Endometrial microvascular endothelial cells (primary cell): ENCODE data around the gene GOLGA7B. TPM values are rescaled to one million over a fixed set of nuclear protein-coding genes. Genes with fewer than 3 reads are reported as not detected.

Experiments
- in situ Hi-C: cut with HindIII; loops from 2 replicates; pipeline ENCODE4 v1.10.0; 2017; ENCODE audit warnings: low sequenced_read_pairs, low pct_unique_long_range_greater_than_20kb; ENCODE audit errors: inconsistent ontology term
- total RNA-seq: library from RNA; depleted of rRNA; stranded (reverse); fragments of >200 nt; gene quantifications from one replicate; pipeline ENCODE4 v1.2.3, GENCODE V29; 2015; ENCODE audit errors: inconsistent ontology term

The GOLGA7B gene
- total RNA-seq, 1 donor from 2014 or later = not detected

- in situ Hi-C loops = no loop called here
Measured at GRCh38 chr10:97910661-97911060, 61.0 kb downstream of the GOLGA7B start.

- in situ Hi-C loops = no loop called here
Measured at GRCh38 chr10:97911217-97911616, 61.6 kb downstream of the GOLGA7B start.

- in situ Hi-C loops = no loop called here
Measured at GRCh38 chr10:97913193-97913592, 63.5 kb downstream of the GOLGA7B start.

GRCh38 chr10:97913614-97914013, 64.0 kb downstream of the GOLGA7B start:
- in situ Hi-C loops = no loop called here

- in situ Hi-C loops = no loop called here
Measured at GRCh38 chr10:97914171-97914836, 64.7 kb downstream of the GOLGA7B start.

- in situ Hi-C loops = no loop called here
Measured at GRCh38 chr10:97914837-97915211, 65.2 kb downstream of the GOLGA7B start.

- in situ Hi-C loops = no loop called here
Measured at GRCh38 chr10:97915346-97916131, 65.9 kb downstream of the GOLGA7B start.

- in situ Hi-C loops = no loop called here
Measured at GRCh38 chr10:97916586-97916985, 66.9 kb downstream of the GOLGA7B start.

- in situ Hi-C loops = no loop called here
Measured at GRCh38 chr10:97919012-97919411, 69.4 kb downstream of the GOLGA7B start.

GRCh38 chr10:97920865-97921264, 71.2 kb downstream of the GOLGA7B start:
- in situ Hi-C loops = no loop called here

Other genes starting within 250 kb of the GOLGA7B start
- gene MORN4, start 216.3 kb upstream of the GOLGA7B start, total RNA-seq = 4.7 TPM
- 24.6 TPM for gene PI4K2A, start 209.2 kb upstream of the GOLGA7B start, total RNA-seq
- 3.6 TPM for gene AVPI1, start 162.6 kb upstream of the GOLGA7B start, total RNA-seq
- gene MARVELD1, start 136.1 kb upstream of the GOLGA7B start, total RNA-seq = 35.1 TPM
- gene ZFYVE27, start 112.7 kb upstream of the GOLGA7B start, total RNA-seq = 10.3 TPM
- not detected for gene SFRP5, start 77.8 kb upstream of the GOLGA7B start, total RNA-seq
- not detected for gene CRTAC1, start 180.8 kb downstream of the GOLGA7B start, total RNA-seq